ENCODE results near the gene TRIM7.

TRIM7 gene

GRCh38 chr5:181170237-181170825, 34.7 kb downstream of the TRIM7 start:
- ATAC-seq = no peak

DNA sequence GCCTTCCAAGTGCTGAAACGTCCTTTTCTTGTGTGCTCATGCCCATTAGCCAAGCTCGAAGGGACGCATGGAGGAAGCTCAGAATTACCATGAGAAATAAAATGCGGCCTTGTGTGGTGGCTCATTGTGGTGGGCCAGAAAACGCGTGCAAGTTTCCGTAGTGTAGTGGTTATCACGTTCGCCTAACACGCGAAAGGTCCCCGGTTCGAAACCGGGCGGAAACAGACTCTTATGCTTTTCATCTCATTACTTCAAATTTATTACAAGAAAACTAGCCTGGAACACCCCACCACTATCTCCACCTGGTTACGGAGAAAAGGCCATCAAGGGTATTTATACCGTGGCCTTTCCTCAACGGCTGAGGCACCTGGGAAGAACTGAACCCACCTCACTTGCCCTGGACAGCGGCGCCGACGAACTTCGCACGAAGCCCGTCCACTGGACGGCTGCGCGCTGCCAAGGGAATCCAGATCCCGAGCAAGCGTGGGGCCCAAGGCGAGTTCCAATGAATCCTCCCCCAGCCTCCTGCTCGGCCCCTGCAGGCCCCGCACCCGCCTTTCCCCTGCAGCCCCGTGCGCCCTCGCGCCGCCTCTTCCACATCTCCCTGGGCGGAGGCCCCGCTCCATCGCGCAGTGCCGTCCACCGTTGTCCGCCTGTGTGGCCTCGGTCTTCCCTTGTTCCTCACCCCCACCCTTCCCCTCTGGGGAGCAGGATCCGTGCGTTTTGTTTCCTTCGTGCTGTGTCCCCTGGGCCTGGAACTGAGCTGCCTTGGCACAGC, 35.3 kb downstream of the TRIM7 start:
- ATAC-seq = peak; percentile 51 to 52

DNA sequence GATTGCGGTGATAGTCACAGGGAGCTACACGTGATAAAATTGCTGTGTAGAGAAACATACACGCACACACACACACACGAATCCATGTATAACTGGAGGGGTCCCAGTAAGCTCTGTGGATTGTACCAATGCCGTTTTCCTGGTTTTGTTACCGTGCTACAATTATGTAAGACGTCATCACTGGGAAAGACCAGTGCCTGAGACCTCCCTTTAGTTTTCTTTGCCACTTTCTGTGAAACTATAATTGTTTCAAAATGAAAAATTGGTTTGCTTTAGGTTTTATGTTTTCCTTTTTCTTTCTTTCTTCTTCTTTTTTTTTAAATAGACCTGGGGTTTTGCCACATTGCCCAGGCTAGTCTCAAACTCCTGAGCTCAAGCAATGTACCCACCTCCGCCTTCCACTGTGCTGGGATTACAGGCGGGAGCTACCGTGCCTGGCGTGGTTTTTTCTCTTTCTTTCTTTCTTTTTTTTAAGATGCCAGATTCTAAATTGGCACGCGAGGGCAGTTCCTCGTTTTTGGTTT, 36.3 kb downstream of the TRIM7 start:
- no peak for ATAC-seq

DNA sequence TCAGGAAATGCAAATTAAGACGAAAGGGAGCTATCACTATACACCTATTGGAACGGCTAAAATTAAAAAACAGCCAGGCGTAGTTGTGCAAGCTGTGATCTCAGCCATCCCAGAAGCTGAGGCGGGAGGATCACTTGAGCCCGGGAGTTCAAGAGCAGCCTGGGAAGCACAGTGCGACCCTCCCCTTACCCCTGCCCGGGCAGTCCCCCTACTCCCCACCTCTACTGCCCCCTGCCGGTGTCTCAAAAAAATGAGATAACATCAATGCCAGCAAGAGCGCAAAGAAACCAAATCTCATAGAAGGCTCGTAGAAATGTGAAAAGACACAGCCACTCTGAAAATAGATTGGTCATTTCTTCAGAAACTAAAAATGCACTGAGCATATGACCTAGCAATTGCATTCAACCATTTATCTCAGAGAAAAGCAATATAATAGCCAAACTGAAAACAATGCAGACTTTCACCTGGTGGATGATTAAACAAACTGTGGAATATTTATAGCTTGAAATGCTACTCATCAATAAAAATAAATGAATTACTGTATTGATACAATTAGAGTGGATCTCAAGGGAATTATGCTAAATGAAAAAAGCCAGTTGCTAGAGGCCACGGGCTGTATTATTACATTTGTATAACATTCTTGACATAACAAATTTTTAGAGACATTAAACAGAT, 37.0 kb downstream of the TRIM7 start:
- no peak for ATAC-seq

DNA sequence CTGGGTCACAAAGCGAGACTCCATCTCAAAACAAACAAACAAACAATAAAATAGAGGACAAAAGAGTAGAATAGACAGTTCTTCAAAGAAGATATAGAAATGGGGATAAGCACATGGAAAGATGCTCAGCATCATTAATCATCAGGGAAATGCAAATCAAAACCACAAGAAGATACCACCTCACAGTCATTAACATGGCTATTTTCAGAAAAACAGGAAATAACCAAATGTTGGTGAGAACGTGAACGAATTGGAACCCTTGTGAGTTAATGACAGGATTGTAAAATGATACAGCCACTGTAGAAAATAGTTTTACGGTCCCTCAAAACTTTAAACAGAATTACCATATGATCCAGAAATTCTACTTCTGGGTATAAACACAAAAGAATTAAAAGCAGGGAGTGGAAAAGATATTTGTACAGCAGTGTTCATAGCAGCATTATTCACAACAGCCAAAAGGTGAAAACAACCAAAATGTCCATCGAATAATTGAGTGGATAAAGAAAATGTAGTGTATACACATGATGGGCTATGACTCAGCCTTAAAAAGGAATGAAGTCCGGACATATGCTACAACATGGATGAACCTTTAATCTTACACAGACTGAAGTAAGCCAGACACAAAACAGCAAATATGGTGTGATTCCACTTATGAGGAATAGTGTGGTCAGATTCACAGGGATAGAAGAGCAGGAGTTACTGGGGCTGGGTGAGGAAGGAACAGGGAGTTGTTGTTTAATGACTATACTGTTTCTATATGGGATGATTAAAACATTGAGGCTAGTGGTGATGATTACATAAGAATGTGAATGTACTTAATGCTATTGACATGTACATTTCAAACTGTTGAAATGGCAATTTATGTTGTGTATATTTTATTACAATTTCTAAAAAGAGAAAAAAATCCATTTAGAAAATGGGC, 37.9 kb downstream of the TRIM7 start:
- no peak for ATAC-seq

- ATAC-seq = no peak
These were observed 40.7 kb downstream of the TRIM7 start for GRCh38 chr5:181164076-181164952.

- ATAC-seq = no peak
These were observed 41.4 kb downstream of the TRIM7 start for GRCh38 chr5:181163487-181164075.

DNA sequence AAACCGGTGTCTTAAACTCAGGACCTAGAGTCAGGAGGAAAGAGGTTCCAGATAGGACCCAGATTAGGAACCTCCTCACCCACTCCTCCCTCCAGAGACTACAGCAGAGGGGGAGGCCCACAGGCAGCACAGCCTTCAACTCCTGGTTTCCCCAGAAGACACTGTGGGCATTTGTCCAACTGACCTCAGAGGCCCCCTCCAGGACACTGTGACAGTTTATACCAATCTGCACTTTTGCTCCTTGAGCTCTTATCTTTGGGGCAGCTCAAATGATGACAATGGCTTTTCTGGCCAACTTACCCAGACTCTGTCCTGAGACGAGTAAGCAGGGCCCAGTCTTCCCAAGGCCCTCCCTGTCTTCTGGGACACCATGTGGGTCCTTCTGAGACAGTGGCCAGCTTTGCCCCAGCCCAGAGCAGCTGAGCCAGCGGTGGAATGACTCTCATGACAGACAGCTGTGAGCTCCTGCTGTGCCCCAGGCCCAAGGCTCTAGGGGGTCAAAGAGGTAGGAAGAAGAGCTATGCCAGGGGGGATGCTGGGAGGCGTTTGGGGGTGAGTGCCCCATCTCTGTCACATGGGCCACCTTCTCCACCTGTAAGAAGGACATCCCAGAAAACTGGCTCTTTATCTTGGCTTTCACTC, 43.3 kb downstream of the TRIM7 start:
- ATAC-seq = no peak

DNA sequence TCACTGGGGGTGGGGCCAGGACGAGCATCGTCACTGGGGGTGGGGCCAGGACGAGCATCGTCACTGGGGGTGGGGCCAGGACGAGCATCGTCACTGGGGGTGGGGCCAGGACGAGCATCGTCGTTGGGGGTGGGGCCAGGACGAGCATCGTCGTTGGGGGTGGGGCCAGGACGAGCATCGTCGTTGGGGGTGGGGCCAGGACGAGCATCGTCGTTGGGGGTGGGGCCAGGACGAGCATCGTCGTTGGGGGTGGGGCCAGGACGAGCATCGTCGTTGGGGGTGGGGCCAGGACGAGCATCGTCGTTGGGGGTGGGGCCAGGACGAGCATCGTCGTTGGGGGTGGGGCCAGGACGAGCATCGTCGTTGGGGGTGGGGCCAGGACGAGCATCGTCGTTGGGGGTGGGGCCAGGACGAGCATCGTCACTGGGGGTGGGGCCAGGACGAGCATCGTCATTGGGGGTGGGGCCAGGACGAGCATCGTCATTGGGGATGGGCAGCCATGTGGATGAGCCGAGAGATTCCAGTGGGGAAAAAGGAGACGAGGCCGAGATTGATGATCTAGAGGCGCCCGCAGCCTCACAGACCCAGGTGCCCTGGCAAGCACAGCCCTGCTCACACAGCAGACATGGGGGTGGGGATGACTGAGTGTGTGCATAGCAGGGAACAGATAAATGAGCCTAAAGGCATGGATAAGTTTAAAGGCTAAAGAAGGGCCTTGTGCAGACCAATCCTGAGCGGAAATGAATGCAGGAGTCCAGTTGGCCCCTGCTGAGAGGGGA, 44.1 kb downstream of the TRIM7 start:
- peak; percentile 11 to 15 for ATAC-seq

GRCh38 chr5:181160152-181160754, 44.7 kb downstream of the TRIM7 start:
- peak; percentile 94 for ATAC-seq

- peak; percentile 70 to 73 for ATAC-seq
These were observed 45.5 kb downstream of the TRIM7 start for GRCh38 chr5:181159286-181160151.

GRCh38 chr5:181158869-181159268, 46.1 kb downstream of the TRIM7 start:
- no peak for ATAC-seq

GRCh38 chr5:181156758-181157157, 48.2 kb downstream of the TRIM7 start:
- no peak for ATAC-seq

- ATAC-seq = peak; percentile 68 to 73
These were observed 51.2 kb downstream of the TRIM7 start for GRCh38 chr5:181153814-181154213.

- ATAC-seq = no peak
These were observed 52.6 kb downstream of the TRIM7 start for GRCh38 chr5:181152406-181152805.

GRCh38 chr5:181151146-181151545, 53.9 kb downstream of the TRIM7 start:
- ATAC-seq = no peak

GRCh38 chr5:181149806-181150733, 54.9 kb downstream of the TRIM7 start:
- no peak for ATAC-seq
